GM21447 (cell line): Measurements from ENCODE around the gene LSM7.
A peak's percentile ranks its signal among the peaks of the same experiment; 100 is the strongest.

ENCODE experiments used
- ATAC-seq: cut with Tn5 transposase; IDR thresholded peaks from one replicate; pipeline ENCODE4 v1.9.1; 2021; ENCODE audit not compliant: unreplicated experiment

LSM7 gene

DNA sequence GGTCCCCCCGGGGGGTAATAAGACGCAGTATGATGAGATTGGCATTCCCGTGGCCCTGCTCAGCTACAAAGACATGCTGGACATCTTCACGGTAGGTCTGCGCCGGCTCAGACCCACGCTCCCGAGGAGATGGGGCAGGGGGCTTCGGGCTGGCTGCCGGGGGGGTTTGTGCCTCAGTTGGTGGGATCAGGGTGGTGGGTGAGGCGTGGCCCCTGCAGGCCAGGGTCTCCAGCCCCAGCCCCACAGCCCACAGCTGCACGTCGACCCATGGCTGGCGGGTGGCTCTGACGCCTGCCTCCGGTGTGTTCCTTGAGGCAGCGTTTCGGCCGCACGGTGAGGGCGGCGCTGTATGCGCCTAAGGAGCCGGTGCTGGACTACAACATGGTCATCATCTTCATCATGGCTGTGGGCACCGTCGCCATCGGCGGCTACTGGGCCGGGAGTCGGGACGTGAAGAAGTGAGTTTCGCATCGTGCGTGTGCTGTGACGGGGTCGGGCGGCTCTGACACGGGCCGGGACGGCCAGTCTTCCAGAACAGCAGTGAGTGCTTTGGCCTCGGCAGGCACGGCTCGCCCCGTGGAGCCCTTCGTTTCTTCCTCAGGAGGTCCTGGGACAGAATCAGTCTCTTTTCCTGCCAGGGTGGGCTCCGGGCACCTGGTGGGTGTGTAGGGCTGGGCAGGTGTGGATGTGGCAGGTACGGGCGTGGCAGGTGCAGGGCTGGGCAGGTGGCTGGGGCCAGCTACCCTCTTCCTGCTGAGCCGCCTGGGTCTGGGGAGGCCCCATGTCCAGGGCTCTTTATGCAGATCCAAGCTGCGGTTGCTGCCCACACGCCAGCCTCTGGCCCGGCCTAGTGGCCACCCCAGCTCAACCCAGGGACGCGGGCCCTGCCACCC is 10.6 kb upstream of the LSM7 start:
- ATAC-seq: no peak

DNA sequence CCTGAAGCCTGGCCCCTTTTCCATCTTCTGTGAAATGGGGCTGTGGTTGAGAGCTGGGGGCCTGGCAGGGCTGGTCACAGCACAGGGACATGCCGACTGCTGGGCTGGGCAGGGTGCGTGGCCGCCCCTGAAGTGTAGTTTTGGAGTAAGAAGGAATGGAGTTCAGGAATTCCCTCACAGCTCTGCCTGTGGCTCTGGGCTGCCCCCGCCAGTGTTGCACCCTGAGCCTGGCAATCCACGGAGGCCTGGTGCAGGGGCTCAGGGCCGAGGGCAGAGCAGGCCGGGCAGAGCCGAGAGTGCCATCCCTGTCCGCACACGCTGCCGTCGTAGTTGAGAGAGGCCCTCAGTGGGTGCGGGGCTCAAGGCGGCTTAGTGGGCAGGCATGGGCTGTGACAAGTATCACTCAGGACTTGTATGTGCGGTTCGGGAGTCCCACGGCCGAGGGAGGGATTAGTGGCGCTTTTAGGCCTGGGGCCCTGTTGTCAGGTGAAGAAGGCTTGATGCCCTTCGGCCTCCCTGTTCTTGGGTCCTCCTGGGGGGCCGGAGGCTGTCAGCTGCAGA is 9.7 kb upstream of the LSM7 start:
- ATAC-seq: no peak

DNA sequence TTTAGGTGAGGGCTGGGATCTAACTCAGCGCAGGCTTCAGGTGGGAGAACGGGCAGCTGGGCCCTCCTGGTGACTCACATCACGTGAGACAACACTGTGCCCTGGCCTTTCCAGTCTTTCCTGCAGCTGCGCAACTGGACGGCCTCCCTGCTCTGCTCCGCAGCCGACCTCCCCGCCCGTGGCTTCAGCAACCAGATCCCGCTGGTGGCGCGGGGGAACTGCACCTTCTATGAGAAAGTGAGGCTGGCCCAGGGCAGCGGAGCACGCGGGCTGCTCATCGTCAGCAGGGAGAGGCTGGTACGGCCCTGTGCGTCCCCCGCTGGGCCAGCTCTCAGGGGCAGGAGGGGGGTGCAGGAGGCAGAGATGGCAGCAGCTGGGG is 8.9 kb upstream of the LSM7 start:
- ATAC-seq: no peak

DNA sequence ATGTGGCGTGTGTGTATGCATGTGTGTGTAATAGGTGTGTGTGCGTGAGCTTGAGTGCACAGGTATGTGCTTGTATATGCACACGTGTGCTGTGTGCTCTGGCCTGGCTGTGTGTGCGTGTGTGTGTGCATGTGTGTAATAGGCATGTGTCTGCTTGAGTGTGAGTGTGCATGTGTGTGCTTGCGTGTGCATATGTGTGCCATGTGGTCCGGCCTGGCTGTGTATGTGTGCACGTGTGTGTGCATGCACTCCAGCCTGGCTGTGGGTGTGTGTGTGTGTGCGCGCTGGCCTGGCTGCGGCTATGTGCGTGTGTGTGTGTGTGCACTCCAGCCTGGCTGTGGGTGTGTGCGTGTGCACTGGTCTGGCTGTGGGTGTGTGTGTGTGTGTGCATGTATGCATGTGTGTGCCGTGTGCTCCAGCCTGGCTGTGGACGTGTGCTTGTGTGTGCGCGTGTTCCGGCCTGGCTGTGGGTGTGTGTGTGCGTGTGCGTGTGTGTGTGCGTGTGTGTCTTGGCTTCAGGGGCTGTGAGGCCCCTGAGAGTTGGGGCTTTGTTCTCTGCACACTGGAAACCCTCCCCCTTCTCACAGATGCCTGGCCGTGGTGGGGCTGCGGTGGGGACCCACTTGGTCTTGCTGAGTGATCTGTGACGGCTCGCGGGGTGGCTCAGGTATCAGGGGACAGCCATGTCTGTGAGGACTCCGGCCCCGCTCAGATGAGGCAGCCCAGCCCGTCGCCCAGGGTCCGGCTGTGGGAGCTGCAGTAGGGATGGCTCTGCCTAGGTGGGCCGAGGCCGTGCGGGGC is 8.3 kb upstream of the LSM7 start:
- no peak for ATAC-seq

DNA sequence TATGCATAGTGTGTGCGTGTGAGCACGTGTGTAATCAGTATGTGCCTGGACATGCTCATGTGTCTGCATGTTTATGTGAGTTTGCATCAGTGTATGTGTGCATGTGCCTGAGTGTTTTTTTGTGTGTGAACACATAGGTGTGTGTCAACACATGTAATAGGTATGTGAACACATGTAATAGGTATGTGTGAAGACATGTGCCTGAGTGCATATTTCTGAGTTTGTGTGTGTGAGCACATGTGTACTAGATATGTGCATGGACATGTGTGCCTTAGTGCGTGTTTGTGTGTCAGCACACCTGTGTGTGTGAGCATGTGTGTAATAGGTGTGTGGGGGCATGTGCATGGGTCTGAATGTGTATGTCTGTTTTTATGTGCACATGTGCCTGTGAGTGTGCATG is 7.5 kb upstream of the LSM7 start:
- ATAC-seq: no peak

DNA sequence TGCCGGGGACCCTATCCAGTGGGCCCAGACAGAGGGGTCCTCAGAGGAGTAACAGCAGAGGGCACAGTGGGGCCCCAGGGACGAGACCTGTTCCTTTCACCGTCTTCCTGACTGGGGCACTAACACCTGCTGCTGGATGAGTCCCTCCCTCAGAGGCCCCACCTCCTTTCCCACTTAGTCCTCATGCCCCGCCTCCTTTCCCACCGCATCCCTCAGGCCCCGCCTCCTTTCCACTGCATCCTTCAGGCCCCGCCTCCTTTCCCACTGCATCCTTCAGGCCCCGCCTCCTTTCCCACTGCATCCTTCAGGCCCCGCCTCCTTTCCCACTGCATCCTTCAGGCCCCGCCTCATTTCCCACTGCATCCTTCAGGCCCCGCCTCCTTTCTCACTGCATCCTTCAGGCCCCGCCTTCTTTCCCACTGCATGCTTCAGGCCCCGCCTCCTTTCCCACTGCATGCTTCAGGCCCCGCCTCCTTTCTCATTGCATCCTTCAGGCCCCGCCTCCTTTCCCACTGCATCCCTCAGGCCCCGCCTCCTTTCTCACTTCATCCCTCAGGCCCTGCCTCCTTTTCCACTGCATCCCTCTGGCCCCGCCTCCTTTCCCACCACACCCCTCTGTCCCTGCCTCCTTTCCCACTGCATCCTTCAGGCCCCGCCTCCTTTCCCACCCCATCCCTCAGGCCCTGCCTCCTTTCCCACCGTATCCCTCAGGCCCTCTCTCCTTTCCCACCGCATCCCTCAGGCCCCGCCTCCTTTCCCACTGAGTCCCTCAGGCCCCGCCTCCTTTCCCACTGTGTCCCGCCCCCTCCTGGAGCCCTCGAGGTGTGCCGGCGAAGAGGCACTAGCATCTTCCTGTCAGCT is 6.8 kb upstream of the LSM7 start:
- ATAC-seq: no peak

DNA sequence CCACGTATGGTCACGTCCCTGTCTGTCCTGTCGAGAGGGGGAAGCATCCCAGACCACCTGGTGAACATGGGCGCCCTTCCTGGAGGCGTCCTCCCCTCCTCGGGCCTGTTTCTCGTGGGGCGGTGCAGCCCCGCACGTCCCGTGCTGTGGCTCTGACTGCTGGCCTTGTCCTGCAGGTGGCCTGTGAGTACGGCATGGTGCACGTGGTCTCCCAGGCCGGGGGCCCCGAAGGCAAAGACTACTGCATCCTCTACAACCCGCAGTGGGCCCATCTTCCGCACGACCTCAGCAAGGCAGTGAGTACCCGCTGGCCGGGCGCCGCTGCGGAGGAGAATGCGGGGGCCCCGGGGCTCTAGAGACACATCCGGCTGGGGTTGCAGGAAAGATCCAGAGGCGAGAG is 6.0 kb upstream of the LSM7 start:
- ATAC-seq: no peak

DNA sequence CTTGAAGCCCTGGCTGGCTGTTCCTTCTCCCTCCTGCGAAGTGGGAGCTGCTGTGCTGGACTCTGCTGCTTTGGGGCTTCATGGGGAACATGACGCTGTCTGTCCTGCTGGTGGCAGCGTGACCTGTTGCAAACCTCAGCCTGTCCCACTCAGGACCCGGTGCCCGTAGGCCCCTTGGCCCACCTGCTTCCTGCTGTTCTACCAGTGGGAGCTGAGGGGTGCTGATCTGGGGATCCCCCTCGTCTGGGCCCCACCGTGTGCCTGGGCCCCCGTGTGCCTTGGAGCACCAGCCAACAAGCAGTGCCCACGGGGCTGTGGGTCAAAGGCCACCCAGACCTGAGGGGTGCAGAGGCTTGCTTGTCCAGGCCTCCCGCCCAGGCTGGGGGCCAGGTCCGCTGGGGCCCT is 5.4 kb upstream of the LSM7 start:
- ATAC-seq: no peak

DNA sequence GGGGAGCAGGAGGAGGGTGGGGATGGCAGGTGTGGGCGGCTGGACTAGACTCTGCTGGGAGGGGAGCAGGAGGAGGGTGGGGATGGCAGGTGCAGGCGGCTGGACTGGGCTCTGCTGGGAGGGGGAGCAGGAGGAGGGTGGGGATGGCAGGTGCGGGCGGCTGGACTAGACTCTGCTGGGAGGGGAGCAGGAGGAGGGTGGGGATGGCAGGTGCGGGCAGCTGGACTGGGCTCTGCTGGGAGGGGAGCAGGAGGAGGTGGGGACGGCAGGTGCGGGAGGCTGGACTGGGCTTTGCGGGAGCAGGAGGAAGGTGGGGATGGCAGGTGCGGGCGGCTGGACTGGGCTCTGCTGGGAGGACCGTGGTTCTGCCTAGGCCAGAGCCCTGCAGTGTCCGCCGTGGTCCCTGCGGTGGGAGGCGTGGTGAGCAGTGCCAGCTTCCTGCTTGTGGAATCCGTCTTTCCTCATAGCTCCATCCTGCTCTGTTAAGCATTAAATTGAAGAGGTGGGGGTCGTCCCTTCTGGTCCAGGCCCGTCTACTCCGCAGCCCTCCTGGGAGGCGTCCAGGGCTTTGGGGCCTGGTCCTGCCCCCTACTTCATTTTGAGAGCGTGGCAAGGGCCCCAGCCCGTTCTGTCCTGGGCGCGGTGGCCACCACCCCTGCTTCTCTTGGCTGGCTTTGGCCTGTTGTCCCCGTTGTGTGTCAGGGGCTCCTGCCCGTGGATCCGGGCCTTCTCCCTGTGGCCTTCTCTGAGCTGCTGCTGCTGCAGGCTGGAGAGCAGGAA is 4.8 kb upstream of the LSM7 start:
- no peak for ATAC-seq

DNA sequence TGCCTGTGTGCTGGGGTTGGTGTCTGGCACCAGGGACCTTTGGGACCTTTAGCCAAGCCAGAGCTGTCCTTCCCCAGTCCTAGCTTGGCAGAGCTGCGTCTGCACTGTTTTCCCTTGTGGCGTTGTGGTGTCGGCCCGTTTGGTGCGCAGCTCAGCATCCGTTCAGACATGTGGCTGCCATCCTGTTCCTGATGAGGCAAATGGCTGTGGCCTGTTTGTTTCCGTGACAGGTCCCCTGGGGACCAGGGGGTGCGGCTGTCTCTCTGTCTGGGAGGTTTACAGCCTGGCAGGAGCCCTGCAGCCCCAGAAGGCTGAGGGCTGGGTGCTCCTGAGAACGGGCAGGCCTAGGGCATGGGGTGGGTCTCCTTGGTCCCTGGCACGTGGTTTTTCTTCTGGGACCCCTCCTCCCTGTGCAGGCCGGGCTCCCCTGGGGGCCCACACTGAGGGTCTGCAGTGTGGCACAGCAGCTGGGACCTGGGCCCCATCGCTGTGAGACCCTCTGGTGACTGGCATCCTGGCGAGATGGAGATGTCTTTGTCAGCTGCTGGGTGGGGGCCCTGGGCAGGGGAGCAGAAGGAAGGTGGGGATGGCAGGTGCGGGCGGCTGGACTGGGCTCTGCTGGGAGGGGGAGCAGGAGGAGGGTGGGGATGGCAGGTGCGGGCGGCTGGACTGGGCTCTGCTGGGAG is 4.1 kb upstream of the LSM7 start:
- ATAC-seq: peak; percentile 55

DNA sequence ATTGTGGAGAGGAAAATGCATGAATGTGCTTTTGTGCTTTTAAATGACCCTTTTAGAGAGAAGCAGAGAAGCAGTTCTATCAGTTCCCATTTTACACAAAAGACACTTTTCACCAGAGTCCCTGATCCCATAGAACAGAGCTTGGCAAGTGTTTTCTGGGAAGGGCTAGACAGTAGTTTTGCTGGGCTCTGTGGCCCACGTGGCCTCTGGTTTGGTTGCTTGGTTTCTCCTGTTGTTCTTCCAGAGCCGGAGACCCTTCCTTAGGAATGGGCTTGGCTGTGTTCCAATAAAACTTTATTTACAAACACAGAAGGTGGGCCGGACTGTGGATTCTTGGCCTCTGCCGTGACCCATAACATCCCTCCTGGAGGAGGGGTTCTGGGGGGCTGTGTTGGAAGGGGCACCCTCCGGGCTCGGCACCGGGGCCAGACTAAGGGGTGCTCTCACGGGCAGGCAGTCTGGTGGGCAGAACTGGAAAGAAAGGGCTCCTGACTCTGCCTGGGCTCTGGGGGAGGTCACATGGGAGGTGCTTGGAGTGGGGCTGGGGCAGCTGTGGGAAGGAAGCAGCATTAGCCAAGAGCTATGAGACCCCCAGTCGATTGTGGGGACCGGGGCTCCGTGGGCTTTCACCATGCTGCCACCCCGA is 3.3 kb upstream of the LSM7 start:
- ATAC-seq: no peak

DNA sequence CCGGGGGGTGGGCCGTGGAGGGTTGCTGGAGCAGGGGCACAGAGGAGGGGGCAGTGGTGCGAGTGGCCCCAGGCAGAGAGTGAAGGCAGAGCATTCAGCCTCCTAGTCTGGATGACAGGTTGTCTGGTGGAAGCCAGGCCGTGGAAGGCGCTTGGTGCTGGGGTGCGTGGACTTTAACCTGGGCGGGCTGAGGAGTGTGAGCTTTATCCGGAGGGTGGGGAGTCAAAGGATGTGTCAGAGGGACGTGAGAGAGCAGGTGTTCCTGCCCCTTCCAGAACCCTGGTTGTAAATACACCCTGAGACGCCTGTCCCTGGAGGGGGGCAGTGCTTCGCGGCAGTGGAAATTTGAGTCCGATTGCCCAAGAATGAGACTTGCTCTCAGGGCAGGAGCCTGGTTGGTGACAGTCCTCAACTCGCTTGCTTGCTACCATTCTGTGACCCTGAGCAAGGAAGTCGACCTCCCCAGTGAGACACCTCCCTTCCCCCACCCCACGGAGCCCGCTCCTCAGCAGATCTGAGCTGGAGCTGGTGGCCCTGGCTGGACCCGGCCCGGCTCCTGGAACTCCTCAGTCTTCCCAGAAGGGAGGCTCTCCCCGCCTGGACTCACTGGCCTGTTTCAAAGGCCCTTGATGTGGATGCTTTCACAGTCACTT is 2.4 kb upstream of the LSM7 start:
- ATAC-seq: no peak

DNA sequence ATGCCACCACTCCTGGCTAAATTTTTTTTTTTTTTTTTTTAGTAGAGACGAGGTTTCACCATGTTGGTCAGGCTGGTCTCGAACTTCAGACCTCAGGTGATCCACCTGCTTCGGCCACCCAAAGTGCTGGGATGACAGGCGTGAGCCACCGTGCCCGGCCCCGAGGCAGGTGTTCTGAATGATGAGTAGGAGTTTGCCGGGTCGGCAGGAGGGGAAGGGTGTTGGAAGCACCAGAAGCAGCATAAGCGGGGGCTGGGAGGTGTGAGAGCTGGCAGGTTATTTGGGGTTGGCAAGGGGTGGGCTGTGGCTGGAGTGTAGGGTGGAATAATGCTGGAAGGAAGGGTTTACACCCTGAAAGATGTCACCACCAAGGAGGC is 1.9 kb upstream of the LSM7 start:
- ATAC-seq: no peak

DNA sequence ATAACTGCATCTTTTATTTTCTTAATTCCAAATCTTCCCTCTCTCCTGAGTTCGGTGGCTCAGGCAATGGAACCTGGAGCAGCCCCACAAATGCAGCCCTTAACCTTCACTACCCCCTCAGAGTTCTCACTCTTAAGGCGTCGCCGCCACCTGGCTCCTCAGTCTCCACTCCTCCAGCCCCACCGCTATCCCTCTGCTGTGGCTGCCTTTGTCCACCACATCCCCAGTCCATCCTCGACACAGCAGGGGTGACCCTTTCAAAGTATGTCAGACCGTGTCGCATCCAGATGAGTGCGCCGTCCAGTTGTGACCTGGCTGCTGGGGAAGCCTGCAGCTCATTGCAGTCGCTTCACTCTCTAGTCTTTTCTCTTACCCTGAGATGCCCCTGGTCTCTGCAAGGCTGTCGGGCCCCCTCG is 1.1 kb upstream of the LSM7 start:
- ATAC-seq: no peak

DNA sequence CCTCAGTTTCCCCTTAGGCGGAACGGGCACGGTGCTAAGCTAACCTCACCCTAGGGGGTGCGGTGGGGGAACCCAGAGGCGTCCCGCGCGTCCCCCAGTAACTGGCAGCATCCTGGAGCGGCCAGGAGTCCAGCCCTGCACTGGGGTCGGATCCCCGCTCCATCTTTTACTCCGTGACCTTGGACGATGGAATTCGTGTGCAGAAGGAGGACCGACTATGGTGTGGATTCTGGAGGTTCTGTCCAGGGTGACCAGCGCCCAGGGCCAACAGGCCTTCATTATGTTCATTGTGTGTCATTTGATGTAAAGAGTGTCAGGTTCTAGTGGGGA is 728 bp upstream of the LSM7 start:
- ATAC-seq: no peak

DNA sequence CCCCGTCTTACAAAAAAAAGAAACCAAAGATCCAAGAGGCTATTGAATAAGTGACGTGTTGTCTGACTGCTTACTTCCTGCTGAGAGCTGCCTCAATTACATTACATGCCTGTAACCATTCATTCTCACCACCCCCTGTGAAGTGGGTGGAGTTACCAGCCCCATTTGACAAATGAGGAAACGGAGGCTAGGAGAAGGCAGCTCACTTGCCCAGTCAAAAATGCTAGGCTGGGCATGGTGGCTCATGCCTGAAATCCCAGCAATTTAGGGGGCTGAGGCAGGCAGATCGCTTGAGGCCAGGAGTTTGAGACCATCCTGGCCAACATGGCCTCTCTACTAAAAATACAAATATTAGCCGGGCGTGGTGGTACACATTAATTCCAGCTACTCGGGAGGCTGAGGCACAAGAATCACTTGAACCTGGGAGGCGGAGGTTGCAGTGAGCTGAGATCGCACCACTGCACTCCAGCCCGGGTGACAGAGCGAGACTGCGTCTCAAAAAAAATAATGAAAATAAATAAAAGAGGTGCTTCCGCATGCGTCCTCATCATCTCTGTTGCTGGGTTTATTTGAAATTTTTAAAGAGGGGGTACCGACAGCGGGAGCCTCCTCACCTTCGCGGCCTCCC is 499 bp downstream of the LSM7 start:
- ATAC-seq: peak; percentile 42

DNA sequence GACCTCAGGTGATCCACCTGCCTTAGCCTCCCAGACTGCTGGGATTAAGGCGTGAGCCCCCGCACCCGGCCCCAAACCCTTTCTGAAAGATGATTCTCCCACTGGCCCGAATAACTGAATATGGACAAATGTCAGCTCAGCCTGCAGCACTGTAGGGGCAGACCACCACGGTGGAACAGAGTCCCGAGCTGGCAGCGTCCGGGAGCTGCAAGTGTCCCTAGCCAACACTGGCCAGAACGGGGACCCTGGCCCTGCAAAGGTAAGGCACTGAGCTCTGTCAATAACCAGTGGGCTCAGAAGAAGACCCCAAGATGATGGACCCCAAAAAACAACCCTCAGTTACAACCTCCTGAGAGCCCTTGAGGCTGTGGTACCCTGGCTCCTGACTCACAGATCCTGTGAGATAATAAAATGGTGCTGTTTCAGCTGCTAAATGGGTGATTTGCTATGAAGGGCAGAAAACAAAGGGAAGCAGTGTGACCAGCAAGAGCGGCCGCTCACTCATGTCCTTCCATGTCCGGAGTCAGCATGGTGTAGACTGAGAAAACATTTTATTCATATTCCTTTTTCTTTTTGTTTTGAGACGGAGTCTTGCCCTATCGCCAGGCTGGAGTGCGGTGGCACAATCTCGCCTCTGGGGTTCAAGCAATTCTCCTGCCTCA is 1.6 kb downstream of the LSM7 start:
- no peak for ATAC-seq
